ENCODE measurements around the gene ERBB2. TPM values are rescaled to one million over a fixed set of nuclear protein-coding genes. Genes with fewer than 3 reads are reported as not detected.
A peak's percentile ranks its signal among the peaks of the same experiment; 100 is the strongest.

Gene ERBB2
- total and polyA plus RNA-seq, 2 of the 13 experiments (the other 11 are each of a cell fraction or from before 2014, with no cell fraction given) = 57.7 to 64.1 TPM

GRCh38 chr17:39738983-39739884, 39.4 kb downstream of the ERBB2 start (continued):
- TF ChIP-seq ZNF768 (CRISPR knock-in tag; IDR thresholded peaks at IDR 0.05) = peak; percentile 57; the same call in 1 of the 2 replicates
- no peak; the same call in 1 of the 2 replicates for TF ChIP-seq ZNF34 (CRISPR knock-in tag; IDR thresholded peaks at IDR 0.05; ENCODE audit: borderline replicate concordance)
- peak; percentile 41; the same call in 1 of the 2 replicates for TF ChIP-seq ZNF607 (CRISPR knock-in tag; IDR thresholded peaks at IDR 0.05; ENCODE audit: borderline replicate concordance)
- TF ChIP-seq KLF12 (CRISPR knock-in tag; IDR thresholded peaks at IDR 0.05; ENCODE audit: borderline replicate concordance) = peak; percentile 65
- peak; percentile 83; the same call in 1 of the 2 replicates for TF ChIP-seq KDM4B (CRISPR knock-in tag; IDR thresholded peaks at IDR 0.05)
- no peak for TF ChIP-seq JUNB (CRISPR knock-in tag; IDR thresholded peaks at IDR 0.05; ENCODE audit: borderline replicate concordance)
- TF ChIP-seq CTCF (CRISPR knock-in tag; IDR thresholded peaks at IDR 0.05) = peak; percentile 40
- TF ChIP-seq ZNF234 (CRISPR knock-in tag; conservative IDR thresholded peaks at IDR 0.05) = no peak
- no peak for TF ChIP-seq ZNF20 (CRISPR knock-in tag; IDR thresholded peaks at IDR 0.05)
- no peak for TF ChIP-seq ZNF260 (CRISPR knock-in tag; IDR thresholded peaks at IDR 0.05; ENCODE audit: borderline replicate concordance, low read depth)
- peak; percentile 90 for TF ChIP-seq PAXIP1 (CRISPR knock-in tag; conservative IDR thresholded peaks at IDR 0.05)
- TF ChIP-seq GATAD1 (CRISPR knock-in tag; IDR thresholded peaks at IDR 0.05) = peak; percentile 58
- TF ChIP-seq GATAD2A (CRISPR knock-in tag; IDR thresholded peaks at IDR 0.05) = peak; percentile 93
- TF ChIP-seq MXI1 (IDR thresholded peaks at IDR 0.05; ENCODE audit: borderline replicate concordance, low read depth, low read length) = peak; percentile 53; the same call in 1 of the 3 replicates
- TF ChIP-seq CENPBD1 (CRISPR knock-in tag; IDR thresholded peaks at IDR 0.05; ENCODE audit: borderline replicate concordance, low read depth) = no peak
- TF ChIP-seq ZNF646 (CRISPR knock-in tag; IDR thresholded peaks at IDR 0.05) = no peak
